Ishikawa (cell line): ENCODE measurements around the gene CA12.

ENCODE experiments used
- CEBPB ChIP-seq: IDR thresholded peaks from 2 replicates; pipeline ENCODE4 v1.6.1; 2012
- CREB1 ChIP-seq: IDR thresholded peaks from 2 replicates; pipeline ENCODE4 v1.6.1; 2012; ENCODE audit warnings: low read depth
- EGR1 ChIP-seq: IDR thresholded peaks from 2 replicates; pipeline ENCODE4 v1.6.1; 2012
- EP300 ChIP-seq: IDR thresholded peaks from 2 replicates; pipeline ENCODE4 v1.6.1; 2012; ENCODE audit warnings: borderline replicate concordance
- FOXM1 ChIP-seq: IDR thresholded peaks from 2 replicates; pipeline ENCODE4 v1.6.1; 2012; ENCODE audit warnings: low read depth, borderline replicate concordance
- NFIC ChIP-seq: IDR thresholded peaks from 2 replicates; pipeline ENCODE4 v1.6.1; 2012
- RAD21 ChIP-seq: IDR thresholded peaks from 2 replicates; pipeline ENCODE4 v1.6.1; 2012; ENCODE audit warnings: low read depth
- TAF1 ChIP-seq: IDR thresholded peaks from 2 replicates; pipeline ENCODE4 v1.6.1; 2012; ENCODE audit warnings: low read depth, mild to moderate bottlenecking
- TCF12 ChIP-seq: IDR thresholded peaks from 2 replicates; pipeline ENCODE4 v1.6.1; 2012; ENCODE audit warnings: low read depth
- TEAD4 ChIP-seq: IDR thresholded peaks from 2 replicates; pipeline ENCODE4 v1.6.1; 2012
- YY1 ChIP-seq: IDR thresholded peaks from 2 replicates; pipeline ENCODE4 v1.6.1; 2012; ENCODE audit warnings: low read depth
- ZBTB7A ChIP-seq: IDR thresholded peaks from 2 replicates; pipeline ENCODE4 v1.6.1; 2012; ENCODE audit warnings: low read depth
- TF ChIP-seq, protein P1 (sequence below): IDR thresholded peaks from 2 replicates; pipeline ENCODE4 v1.6.1; 2012
- TF ChIP-seq, protein P2 (sequence below): IDR thresholded peaks from 2 replicates; pipeline ENCODE4 v1.6.1; 2012; ENCODE audit warnings: low read depth, mild to moderate bottlenecking
- TF ChIP-seq, protein P3 (sequence below): IDR thresholded peaks from 2 replicates; pipeline ENCODE4 v1.6.1; 2012

Gene CA12

DNA sequence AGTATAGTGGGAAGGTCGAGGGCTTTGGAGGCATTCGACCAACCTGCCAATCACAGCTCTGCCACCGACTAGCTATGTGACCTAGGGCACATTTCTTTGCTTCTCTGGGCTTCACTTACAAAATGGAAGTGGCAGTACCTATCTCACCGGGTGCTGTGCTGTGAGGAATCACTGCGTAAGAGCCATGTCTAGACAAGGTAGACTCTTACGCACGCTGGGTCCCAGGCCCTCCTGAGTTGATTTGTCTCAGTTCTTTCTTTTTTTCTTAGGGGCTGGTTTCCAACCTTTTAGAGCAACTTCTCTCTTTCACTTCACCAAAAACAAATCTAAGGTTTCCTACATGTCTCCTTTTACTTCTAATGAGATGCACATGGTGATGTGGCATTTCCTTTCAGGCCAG is 18.8 kb downstream of the CA12 start:
- no peak for TF ChIP-seq CREB1
- no peak for TF ChIP-seq CEBPB

DNA sequence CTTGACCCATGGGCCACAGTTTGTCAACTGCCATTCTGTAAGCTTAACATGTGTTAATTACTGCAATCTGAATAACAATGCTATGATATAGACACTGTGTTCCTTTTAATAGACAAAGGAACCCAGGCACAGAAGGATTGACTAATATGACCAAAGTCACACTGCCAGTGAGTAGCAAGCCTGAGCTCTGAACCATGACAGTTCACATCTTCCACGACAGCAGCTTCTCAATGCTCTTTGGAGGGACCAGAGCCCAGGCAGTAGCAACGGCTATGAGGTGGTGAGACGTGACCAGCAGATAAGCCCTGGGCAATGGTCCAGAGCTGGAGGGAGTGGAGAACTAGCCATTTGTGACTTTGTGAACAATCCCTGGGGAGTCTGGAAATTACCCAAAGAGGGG is 19.4 kb downstream of the CA12 start:
- TF ChIP-seq CREB1: no peak
- peak; percentile 75 for TF ChIP-seq NFIC
- TF ChIP-seq TAF1: no peak

DNA sequence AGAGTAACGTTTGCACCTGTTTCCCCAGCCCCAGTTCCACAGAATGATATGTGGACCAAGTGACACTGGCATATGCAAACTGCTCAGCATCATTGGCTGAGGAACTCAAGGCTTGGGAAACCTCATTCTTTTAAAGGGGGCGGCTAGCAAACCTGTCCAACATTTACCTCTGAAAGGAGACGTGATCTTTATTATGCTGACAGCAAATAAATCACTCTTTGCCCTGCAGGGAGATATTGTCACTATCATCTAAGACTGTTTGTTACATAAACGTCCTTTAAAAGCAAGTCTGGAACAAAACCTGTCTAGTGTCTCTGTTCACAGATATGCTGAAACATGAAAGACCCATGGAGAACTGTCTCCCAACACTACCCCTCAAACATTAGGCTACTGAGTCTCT is 21.5 kb downstream of the CA12 start:
- no peak for TF ChIP-seq RAD21
- no peak for TF ChIP-seq EGR1
- no peak for TF ChIP-seq YY1
- TF ChIP-seq EP300: no peak
- TF ChIP-seq FOXM1: no peak
- TF ChIP-seq TCF12: no peak
- TF ChIP-seq TEAD4: no peak
- TF ChIP-seq, protein P1, sequence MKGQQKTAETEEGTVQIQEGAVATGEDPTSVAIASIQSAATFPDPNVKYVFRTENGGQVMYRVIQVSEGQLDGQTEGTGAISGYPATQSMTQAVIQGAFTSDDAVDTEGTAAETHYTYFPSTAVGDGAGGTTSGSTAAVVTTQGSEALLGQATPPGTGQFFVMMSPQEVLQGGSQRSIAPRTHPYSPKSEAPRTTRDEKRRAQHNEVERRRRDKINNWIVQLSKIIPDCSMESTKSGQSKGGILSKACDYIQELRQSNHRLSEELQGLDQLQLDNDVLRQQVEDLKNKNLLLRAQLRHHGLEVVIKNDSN: no peak
- TF ChIP-seq CREB1: no peak
- no peak for TF ChIP-seq CEBPB
- no peak for TF ChIP-seq NFIC
- no peak for TF ChIP-seq ZBTB7A
- TF ChIP-seq, protein P2, sequence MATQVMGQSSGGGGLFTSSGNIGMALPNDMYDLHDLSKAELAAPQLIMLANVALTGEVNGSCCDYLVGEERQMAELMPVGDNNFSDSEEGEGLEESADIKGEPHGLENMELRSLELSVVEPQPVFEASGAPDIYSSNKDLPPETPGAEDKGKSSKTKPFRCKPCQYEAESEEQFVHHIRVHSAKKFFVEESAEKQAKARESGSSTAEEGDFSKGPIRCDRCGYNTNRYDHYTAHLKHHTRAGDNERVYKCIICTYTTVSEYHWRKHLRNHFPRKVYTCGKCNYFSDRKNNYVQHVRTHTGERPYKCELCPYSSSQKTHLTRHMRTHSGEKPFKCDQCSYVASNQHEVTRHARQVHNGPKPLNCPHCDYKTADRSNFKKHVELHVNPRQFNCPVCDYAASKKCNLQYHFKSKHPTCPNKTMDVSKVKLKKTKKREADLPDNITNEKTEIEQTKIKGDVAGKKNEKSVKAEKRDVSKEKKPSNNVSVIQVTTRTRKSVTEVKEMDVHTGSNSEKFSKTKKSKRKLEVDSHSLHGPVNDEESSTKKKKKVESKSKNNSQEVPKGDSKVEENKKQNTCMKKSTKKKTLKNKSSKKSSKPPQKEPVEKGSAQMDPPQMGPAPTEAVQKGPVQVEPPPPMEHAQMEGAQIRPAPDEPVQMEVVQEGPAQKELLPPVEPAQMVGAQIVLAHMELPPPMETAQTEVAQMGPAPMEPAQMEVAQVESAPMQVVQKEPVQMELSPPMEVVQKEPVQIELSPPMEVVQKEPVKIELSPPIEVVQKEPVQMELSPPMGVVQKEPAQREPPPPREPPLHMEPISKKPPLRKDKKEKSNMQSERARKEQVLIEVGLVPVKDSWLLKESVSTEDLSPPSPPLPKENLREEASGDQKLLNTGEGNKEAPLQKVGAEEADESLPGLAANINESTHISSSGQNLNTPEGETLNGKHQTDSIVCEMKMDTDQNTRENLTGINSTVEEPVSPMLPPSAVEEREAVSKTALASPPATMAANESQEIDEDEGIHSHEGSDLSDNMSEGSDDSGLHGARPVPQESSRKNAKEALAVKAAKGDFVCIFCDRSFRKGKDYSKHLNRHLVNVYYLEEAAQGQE: no peak

DNA sequence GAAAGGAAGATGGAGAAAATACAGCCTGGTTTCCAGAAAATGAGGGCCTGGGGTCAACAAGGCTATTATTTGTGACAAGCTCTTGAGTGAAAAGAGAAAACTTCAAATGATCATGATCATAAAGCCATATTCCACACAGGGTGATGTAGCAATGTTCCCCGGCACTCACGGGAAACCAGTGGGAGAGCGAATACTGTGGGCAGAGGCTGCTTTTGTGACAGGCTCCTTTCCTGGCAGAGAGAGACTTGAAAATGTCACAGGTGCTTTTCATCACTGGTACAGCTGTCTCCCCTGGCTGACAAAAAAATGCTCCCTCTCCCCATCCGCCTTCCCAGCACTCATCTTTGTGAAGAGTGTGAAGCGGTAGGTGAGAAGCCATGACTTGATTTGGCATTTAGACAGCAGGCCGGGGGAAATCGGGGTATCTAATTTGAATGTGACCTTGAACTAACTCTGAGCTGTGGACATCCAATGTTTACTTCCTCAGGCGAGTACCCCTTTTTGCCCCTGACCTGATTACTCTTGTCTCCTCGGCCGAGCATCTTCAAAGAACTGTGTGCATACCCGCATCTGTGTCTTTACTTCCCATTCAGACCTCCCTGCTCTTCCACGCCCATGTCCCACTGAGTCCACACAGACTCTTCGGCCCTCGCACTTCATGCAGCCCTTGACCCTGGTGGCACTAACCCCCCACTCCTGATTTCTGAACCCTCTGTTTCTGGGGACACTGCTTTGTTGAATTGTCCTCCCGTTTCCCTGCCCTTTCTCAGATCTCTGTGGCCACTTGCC is 23.2 kb downstream of the CA12 start:
- TF ChIP-seq NFIC: no peak
- TF ChIP-seq CREB1: no peak
- no peak for TF ChIP-seq TEAD4
- no peak for TF ChIP-seq ZBTB7A
- TF ChIP-seq CEBPB: no peak
- no peak for TF ChIP-seq RAD21
- TF ChIP-seq, protein P2: no peak
- TF ChIP-seq TCF12: no peak
- no peak for TF ChIP-seq TAF1
- no peak for TF ChIP-seq EGR1
- TF ChIP-seq, protein P1: no peak
- TF ChIP-seq, protein P3, sequence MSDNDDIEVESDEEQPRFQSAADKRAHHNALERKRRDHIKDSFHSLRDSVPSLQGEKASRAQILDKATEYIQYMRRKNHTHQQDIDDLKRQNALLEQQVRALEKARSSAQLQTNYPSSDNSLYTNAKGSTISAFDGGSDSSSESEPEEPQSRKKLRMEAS: no peak
- TF ChIP-seq YY1: no peak
- no peak for TF ChIP-seq FOXM1
- TF ChIP-seq EP300: no peak

DNA sequence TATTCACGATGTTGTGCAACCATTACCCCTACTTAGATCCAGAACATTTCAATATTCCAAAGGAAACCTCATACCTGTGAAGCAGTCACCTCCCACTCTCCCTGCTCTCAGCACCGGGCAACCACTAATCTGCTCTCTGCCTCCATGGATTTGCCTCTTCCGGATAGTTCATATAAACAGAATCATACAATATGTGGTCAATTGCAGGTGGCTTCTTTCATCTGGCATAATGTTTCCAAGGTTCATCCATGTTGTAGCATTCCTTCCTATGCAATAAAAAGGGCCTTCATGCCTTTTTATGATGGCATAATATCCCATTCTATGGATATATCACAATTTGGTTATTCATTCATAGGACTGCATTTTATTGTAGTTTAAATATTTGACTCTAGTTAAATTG is 23.9 kb downstream of the CA12 start:
- TF ChIP-seq TEAD4 (no peak), YY1 (no peak), CEBPB (no peak), FOXM1 (no peak), EGR1 (no peak), EP300 (no peak), TAF1 (no peak), ZBTB7A (no peak)
- TF ChIP-seq, protein P2: no peak
- TF ChIP-seq, protein P1: no peak
